ENCODE measurements around the gene KRT16.

DNA sequence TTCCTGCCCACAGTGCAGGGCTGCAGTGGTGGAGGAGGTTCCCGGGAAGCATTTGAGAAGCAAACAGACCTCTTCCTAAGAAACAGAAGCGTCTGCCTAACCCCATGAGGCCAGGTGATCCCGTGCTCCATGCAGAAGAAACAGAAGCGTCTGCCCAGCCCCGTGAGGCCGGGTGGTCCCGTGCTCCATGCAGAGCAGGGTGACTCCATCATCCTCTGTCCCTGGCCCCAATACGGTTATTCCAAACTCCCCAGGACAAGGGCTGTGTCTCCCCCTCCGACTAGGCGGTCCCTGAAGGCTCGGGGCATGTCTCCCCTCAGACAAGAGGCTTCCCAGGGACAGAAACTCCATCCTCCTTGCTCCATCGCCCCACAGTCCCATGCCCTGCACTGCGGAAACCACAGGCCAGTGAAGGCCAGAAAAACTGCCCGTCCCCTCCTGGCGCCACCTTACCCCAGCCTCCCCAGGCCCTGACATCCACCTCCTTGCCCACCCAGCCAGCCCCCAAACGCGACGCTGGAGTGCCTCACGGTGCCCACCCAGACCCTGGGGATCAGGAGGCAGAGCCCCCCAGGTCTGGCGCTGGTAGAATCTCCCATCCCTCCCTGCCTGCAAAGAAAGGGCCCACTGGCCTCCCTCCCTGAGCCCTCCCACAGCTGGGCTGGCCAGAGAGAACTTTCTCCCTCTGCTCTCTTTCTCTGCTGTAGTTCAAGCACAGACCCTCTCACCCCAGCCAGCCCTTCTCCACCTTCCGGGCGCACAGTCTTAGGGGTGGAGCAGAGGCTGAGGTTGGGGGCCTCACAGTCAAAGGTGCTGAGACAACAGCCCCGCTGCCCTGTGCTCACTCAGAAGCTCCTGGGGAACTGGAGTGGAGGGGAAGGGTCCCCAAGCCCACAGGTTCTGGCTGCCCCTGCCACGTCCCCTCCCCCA lies 42.4 kb upstream of the KRT16 start:
- TF ChIP-seq POLR2AphosphoS5 (IDR thresholded peaks at IDR 0.05; ENCODE audit: low read depth, low read length) (no peak), GABPA (IDR thresholded peaks at IDR 0.05; ENCODE audit: borderline replicate concordance, insufficient read depth, low read length) (no peak), ASH2L (IDR thresholded peaks at IDR 0.05; ENCODE audit: low read length) (no peak), CBX5 (IDR thresholded peaks at IDR 0.05; ENCODE audit: low read depth, low read length) (no peak), RFX5 (IDR thresholded peaks at IDR 0.05; ENCODE audit: borderline replicate concordance, low read depth, low read length) (no peak), JUND (IDR thresholded peaks at IDR 0.05; ENCODE audit: low read length) (no peak), RAD21 (IDR thresholded peaks at IDR 0.05 in 1 of 2, conservative IDR thresholded peaks at IDR 0.05 in 1 of 2; ENCODE audit: low read depth in 2 of 2, low read length in 2 of 2) (no peak), CHD2 (IDR thresholded peaks at IDR 0.05; ENCODE audit: low read length) (no peak)
- TF ChIP-seq, protein P1, sequence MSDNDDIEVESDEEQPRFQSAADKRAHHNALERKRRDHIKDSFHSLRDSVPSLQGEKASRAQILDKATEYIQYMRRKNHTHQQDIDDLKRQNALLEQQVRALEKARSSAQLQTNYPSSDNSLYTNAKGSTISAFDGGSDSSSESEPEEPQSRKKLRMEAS (IDR thresholded peaks at IDR 0.05): no peak
- TF ChIP-seq, protein P2, sequence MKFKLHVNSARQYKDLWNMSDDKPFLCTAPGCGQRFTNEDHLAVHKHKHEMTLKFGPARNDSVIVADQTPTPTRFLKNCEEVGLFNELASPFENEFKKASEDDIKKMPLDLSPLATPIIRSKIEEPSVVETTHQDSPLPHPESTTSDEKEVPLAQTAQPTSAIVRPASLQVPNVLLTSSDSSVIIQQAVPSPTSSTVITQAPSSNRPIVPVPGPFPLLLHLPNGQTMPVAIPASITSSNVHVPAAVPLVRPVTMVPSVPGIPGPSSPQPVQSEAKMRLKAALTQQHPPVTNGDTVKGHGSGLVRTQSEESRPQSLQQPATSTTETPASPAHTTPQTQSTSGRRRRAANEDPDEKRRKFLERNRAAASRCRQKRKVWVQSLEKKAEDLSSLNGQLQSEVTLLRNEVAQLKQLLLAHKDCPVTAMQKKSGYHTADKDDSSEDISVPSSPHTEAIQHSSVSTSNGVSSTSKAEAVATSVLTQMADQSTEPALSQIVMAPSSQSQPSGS (IDR thresholded peaks at IDR 0.05; ENCODE audit: low read length): no peak
- TF ChIP-seq, protein P3, sequence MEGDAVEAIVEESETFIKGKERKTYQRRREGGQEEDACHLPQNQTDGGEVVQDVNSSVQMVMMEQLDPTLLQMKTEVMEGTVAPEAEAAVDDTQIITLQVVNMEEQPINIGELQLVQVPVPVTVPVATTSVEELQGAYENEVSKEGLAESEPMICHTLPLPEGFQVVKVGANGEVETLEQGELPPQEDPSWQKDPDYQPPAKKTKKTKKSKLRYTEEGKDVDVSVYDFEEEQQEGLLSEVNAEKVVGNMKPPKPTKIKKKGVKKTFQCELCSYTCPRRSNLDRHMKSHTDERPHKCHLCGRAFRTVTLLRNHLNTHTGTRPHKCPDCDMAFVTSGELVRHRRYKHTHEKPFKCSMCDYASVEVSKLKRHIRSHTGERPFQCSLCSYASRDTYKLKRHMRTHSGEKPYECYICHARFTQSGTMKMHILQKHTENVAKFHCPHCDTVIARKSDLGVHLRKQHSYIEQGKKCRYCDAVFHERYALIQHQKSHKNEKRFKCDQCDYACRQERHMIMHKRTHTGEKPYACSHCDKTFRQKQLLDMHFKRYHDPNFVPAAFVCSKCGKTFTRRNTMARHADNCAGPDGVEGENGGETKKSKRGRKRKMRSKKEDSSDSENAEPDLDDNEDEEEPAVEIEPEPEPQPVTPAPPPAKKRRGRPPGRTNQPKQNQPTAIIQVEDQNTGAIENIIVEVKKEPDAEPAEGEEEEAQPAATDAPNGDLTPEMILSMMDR (IDR thresholded peaks at IDR 0.05; ENCODE audit: control extremely low read depth in 1 of 3, insufficient read depth in 1 of 3, low read depth in 1 of 3, low read length in 3 of 3): no peak

Measured in H1 (cell line).